ENCODE measurements around the gene NEIL3.

The NEIL3 gene

DNA sequence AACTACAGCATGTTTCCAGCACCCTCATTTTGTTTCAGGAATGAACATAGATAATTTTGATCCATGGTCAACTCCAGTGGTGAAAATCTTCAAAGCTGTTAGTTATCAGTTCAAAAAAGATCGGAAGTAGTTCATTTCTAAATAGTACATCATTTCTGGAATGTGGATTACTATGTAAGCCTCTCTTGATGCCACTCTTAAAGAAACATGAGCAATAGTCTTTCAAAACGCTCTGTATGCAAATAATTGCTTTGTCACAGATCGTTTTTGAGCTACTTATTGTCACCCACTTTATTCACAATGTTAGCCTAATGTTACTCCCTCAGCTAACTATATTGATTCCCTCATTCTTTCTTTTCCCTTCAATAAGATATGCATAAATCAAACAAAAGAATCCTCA, 65.7 kb downstream of the NEIL3 start:
- no peak overlapping the region for H3K4me3 ChIP-seq
- H3K36me3 ChIP-seq: no peaks in the 10 kb centered on the region
- no peaks in the 10 kb centered on the region for H3K27me3 ChIP-seq
- no peak for DNase-seq
- TF ChIP-seq, protein P1, sequence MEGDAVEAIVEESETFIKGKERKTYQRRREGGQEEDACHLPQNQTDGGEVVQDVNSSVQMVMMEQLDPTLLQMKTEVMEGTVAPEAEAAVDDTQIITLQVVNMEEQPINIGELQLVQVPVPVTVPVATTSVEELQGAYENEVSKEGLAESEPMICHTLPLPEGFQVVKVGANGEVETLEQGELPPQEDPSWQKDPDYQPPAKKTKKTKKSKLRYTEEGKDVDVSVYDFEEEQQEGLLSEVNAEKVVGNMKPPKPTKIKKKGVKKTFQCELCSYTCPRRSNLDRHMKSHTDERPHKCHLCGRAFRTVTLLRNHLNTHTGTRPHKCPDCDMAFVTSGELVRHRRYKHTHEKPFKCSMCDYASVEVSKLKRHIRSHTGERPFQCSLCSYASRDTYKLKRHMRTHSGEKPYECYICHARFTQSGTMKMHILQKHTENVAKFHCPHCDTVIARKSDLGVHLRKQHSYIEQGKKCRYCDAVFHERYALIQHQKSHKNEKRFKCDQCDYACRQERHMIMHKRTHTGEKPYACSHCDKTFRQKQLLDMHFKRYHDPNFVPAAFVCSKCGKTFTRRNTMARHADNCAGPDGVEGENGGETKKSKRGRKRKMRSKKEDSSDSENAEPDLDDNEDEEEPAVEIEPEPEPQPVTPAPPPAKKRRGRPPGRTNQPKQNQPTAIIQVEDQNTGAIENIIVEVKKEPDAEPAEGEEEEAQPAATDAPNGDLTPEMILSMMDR (IDR thresholded peaks at IDR 0.05): no peak
- H3K4me1 ChIP-seq: no peaks in the 10 kb centered on the region
- intact Hi-C loops (cut with DNase I; ENCODE audit: low total_unique reads): no loop called here
- no peak overlapping the region for H3K27ac ChIP-seq
- no peaks in the 10 kb centered on the region for H3K9me3 ChIP-seq

DNA sequence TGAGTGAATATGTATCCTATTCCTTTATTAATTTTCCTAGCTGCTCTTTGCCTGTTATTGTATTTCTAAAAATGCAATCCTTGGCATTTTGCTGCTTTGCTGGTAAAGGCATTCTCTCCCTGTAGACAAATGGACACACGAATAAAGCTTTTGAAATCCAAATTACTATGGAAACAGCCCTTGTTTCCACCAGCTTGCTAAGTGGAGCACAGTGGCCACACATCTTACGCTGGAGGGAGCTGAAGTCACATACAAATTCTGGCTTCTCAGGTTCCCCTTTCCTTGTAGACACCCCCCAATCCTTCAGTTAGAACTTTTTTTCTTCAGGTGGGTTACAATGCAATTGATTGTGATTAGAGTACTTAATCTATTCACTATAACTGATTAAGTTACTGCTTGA, 66.3 kb downstream of the NEIL3 start:
- TF ChIP-seq, protein P1 (IDR thresholded peaks at IDR 0.05): no peak
- Histone ChIP-seq H3K4me1 (no peaks in the 10 kb centered on the region), H3K27me3 (no peaks in the 10 kb centered on the region), H3K36me3 (no peaks in the 10 kb centered on the region), H3K9me3 (no peaks in the 10 kb centered on the region), H3K27ac (no peak overlapping the region), H3K4me3 (no peak overlapping the region)
- DNase-seq: no peak
- intact Hi-C loops (cut with DNase I; ENCODE audit: low total_unique reads): no loop called here

DNA sequence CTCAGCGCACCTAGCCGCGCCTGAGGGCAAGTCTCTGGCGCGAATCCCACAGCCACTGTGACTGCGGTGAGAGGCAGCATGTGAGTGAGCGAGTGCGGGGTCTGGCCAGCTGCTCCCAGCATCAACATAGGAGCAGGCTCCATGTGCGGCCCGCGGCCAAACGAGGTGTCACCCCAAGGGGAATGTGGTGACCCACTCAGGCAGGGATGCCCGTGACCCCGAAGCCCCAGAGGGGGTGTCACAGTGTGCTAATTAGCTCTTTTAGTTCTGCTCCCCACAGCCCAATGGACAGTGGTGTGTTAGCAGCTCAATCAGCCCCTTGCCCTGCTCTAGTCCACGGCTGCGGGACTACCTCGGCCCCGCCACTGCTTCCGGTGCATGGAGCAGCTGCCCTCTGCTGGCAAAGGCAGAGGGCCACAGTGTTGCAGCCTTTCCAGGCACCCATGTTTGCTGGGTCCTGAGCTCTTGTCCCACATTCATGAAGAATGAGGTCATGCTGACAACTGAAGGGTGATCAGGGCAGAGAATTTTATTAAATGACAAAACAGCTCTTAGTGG, 71.1 kb downstream of the NEIL3 start:
- H3K9me3 ChIP-seq: no peaks in the 10 kb centered on the region
- no peak for DNase-seq

DNA sequence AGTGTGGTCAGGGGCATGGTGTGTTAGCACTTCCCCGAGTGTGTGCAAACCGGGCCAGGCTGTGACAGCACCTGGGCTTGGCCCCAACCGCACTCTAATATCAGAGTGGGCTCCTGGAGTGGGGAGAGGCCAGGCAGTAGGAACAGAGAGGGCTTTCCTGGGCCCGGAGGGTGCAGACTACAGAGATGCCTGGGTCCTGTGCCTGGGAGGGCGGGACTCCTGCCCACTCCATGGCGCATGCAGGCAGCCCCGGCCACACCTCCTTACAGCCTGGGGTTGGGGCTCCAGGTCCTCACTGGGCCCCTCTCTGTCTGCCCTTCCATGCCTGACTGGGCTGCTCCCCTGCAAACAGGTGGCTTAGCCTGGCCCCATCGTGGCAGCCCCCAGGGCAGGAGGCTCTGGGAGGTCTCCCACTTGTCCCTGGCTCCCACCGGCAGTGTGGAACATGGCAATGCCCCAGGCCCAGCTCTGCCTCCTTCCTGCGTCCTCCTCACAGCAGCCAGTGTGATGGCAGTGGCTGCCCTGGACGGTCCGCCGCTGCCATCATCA, 72.2 kb downstream of the NEIL3 start:
- Histone ChIP-seq H3K27ac (no peak overlapping the region), H3K4me1 (peaks cover 0 to 12% (median 2%) of the 10 kb centered on the region in 4 donors), H3K36me3 (no peaks in the 10 kb centered on the region), H3K9me3 (no peaks in the 10 kb centered on the region), H3K27me3 (peaks cover 0 to 2% of the 10 kb centered on the region in 2 donors), H3K4me3 (no peak overlapping the region)
- TF ChIP-seq, protein P1 (IDR thresholded peaks at IDR 0.05): no peak
- intact Hi-C loops (cut with DNase I; ENCODE audit: low total_unique reads): no loop called here
- no peak for DNase-seq

More for the DNA sequence above, 71.1 kb downstream of the NEIL3 start:
- peaks cover 0 to 4% (median 0%) of the 10 kb centered on the region in 4 donors for H3K4me1 ChIP-seq
- intact Hi-C loops (cut with DNase I; ENCODE audit: low total_unique reads): no loop called here
- H3K27ac ChIP-seq: no peak overlapping the region
- peaks cover 0 to 2% of the 10 kb centered on the region in 2 donors for H3K27me3 ChIP-seq
- TF ChIP-seq, protein P1 (IDR thresholded peaks at IDR 0.05): no peak
- H3K4me3 ChIP-seq: no peak overlapping the region
- H3K36me3 ChIP-seq: no peaks in the 10 kb centered on the region

DNA sequence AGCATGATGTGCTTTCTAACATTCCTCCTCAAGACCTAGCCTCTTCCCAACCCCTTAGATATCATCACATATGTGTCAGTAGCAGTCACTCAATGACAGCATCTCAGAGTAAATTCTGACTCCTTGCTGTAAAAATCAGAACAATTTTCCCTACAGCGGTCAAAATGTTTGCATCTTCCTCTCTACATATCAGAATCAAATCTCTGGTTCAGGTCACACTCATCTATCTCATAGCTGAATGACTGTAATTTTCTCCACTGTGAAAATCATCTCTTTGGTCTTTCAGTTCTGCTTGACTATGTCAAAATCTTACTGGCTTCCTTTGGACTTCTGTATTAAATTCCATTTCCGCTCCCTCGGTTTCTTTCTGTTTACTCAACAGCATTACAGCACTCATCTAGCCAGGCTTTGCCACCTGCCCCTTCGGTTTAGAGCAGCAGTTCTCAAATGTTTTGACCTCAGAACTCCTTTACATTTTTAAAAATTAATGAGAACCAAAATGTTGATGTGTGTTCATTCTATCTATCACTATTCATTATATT, 75.3 kb downstream of the NEIL3 start:
- Histone ChIP-seq H3K27me3 (peaks cover 0 to 2% of the 10 kb centered on the region in 2 donors), H3K36me3 (no peaks in the 10 kb centered on the region), H3K4me3 (no peak overlapping the region), H3K27ac (no peak overlapping the region), H3K4me1 (peaks cover 0 to 12% (median 2%) of the 10 kb centered on the region in 4 donors), H3K9me3 (no peaks in the 10 kb centered on the region)
- TF ChIP-seq, protein P1 (IDR thresholded peaks at IDR 0.05): no peak
- no peak for DNase-seq
- intact Hi-C loops (cut with DNase I; ENCODE audit: low total_unique reads): no loop called here

Data from tibial artery (tissue), 4 donors.